Measurements from ENCODE around the gene ADRA2B. TPM values are rescaled to one million over a fixed set of nuclear protein-coding genes. Genes with fewer than 3 reads are reported as not detected.

Gene ADRA2B
- total RNA-seq, 1 experiment from 2014 or later, result not detected

- BruUV-seq (replicated peaks), result no TSS peak
Measured at GRCh38 chr2:96097441-96097840, 18.9 kb downstream of the ADRA2B start.

GRCh38 chr2:96095116-96095636 lies 21.2 kb downstream of the ADRA2B start:
- no peak for TF ChIP-seq CTCF (IDR thresholded peaks at IDR 0.05; ENCODE audit: unreplicated experiment)
- Mint-ChIP-seq H3K27me3 (ENCODE audit: unreplicated experiment) (peaks cover 4% of the 10 kb centered on the region), H3K4me3 (ENCODE audit: low read depth, unreplicated experiment) (no peak overlapping the region), H3K4me1 (ENCODE audit: low read depth, unreplicated experiment) (peaks cover 19% of the 10 kb centered on the region), H3K27ac (ENCODE audit: unreplicated experiment) (no peak overlapping the region), H3K9me3 (ENCODE audit: low read depth, unreplicated experiment) (no peaks in the 10 kb centered on the region), H3K36me3 (ENCODE audit: insufficient read depth, unreplicated experiment) (no peaks in the 10 kb centered on the region)
- intact Hi-C loops (cut with micrococcal nuclease; ENCODE audit: unreplicated experiment), result no loop called here
- BruUV-seq (replicated peaks), result no TSS peak
- CTCF ChIA-PET, result no interaction called here
- no peak for DNase-seq

More at GRCh38 chr2:96097441-96097840, 18.9 kb downstream of the ADRA2B start:
- intact Hi-C loops (cut with micrococcal nuclease; ENCODE audit: unreplicated experiment), result no loop called here
- Mint-ChIP-seq H3K27me3 (ENCODE audit: unreplicated experiment) (peaks cover 19% of the 10 kb centered on the region), H3K4me3 (ENCODE audit: low read depth, unreplicated experiment) (no peak overlapping the region), H3K4me1 (ENCODE audit: low read depth, unreplicated experiment) (peaks cover 1% of the 10 kb centered on the region), H3K27ac (ENCODE audit: unreplicated experiment) (no peak overlapping the region), H3K9me3 (ENCODE audit: low read depth, unreplicated experiment) (no peaks in the 10 kb centered on the region), H3K36me3 (ENCODE audit: insufficient read depth, unreplicated experiment) (no peaks in the 10 kb centered on the region)
- no peak for DNase-seq
- no peak for TF ChIP-seq CTCF (IDR thresholded peaks at IDR 0.05; ENCODE audit: unreplicated experiment)
- CTCF ChIA-PET, result no interaction called here

- peaks cover 19% of the 10 kb centered on the region for H3K4me1 Mint-ChIP-seq (ENCODE audit: low read depth, unreplicated experiment)
- BruUV-seq (replicated peaks), result no TSS peak
- intact Hi-C loops (cut with micrococcal nuclease; ENCODE audit: unreplicated experiment), result no loop called here
- H3K27ac Mint-ChIP-seq (ENCODE audit: unreplicated experiment), result no peak overlapping the region
- no peak overlapping the region for H3K4me3 Mint-ChIP-seq (ENCODE audit: low read depth, unreplicated experiment)
- DNase-seq, result no peak
- no peak for TF ChIP-seq CTCF (IDR thresholded peaks at IDR 0.05; ENCODE audit: unreplicated experiment)
- H3K9me3 Mint-ChIP-seq (ENCODE audit: low read depth, unreplicated experiment), result no peaks in the 10 kb centered on the region
- CTCF ChIA-PET, result no interaction called here
- H3K36me3 Mint-ChIP-seq (ENCODE audit: insufficient read depth, unreplicated experiment), result no peaks in the 10 kb centered on the region
- no peaks in the 10 kb centered on the region for H3K27me3 Mint-ChIP-seq (ENCODE audit: unreplicated experiment)
Measured at GRCh38 chr2:96093528-96093927, 22.8 kb downstream of the ADRA2B start.

GRCh38 chr2:96092951-96093350 lies 23.4 kb downstream of the ADRA2B start:
- Mint-ChIP-seq H3K36me3 (ENCODE audit: insufficient read depth, unreplicated experiment) (no peaks in the 10 kb centered on the region), H3K9me3 (ENCODE audit: low read depth, unreplicated experiment) (no peaks in the 10 kb centered on the region), H3K4me3 (ENCODE audit: low read depth, unreplicated experiment) (no peak overlapping the region), H3K4me1 (ENCODE audit: low read depth, unreplicated experiment) (peaks cover 19% of the 10 kb centered on the region), H3K27ac (ENCODE audit: unreplicated experiment) (no peak overlapping the region), H3K27me3 (ENCODE audit: unreplicated experiment) (no peaks in the 10 kb centered on the region)
- BruUV-seq (replicated peaks), result no TSS peak
- intact Hi-C loops (cut with micrococcal nuclease; ENCODE audit: unreplicated experiment), result no loop called here
- CTCF ChIA-PET, result interaction anchor here (0.9 to 1.1 kb wide), 3 partner anchors 10 to 336 kb away, joined by 4 to 7 read pairs (median 5); no protein-coding TSS in a partner anchor
- DNase-seq, result no peak
- TF ChIP-seq CTCF (IDR thresholded peaks at IDR 0.05; ENCODE audit: unreplicated experiment), result no peak

Data from Calu3 (cell line).